ENCODE data around the gene GPHN. TPM values are rescaled to one million over a fixed set of nuclear protein-coding genes. Genes with fewer than 3 reads are reported as not detected.

Gene GPHN
- total and polyA plus RNA-seq, 2 of the 8 experiments (the other 6 are each of a cell fraction or from before 2014, with no cell fraction given), result 6.0 to 16.0 TPM

DNA sequence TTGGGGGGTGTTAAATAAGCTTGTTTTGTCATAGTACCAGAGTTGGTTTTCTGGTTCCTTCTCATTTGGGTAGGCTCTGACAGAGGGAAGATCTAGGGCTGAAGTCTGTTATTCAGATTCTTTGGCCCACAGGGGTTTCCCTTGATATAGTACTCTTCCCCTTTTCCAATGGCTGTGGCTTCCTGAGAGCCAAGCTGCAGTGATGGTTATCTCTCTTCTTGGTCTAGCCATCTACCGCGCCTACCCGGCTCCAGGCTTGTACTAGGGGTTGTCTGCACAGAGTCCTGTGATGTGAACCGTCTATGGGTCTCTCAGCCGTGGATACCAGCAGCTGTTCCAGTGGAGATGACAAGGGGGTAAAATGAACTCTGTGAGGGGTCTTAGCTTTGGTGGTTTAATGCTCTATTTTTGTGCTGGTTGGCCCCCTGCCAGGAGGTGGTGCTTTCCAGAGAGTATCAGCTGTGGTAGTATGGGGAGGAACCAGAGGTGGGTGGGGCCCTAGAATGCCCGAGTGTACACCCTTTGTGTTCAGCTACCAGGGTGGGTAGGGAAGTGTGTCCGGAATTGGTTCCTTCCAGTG, 209.7 kb downstream of the GPHN start:
- WGBS, 2 experiments (ENCODE audit: extremely low coverage in 1 of 2, insufficient coverage in 1 of 2, insufficient read length in 1 of 2, insufficient replicate concordance in 2 of 2, low coverage in 1 of 2, low lambda C conversion rate in 2 of 2, missing lambda C conversion rate in 1 of 2), result 96% methylated on average over 7 of the region's 7 CpGs; no CpG with 5 or more reads in 1 of the 2 experiments
- Histone ChIP-seq H3K4ac (replicated peaks; ENCODE audit: insufficient read length, low read depth, low read length) (no peak overlapping the region), H4K91ac (replicated peaks; ENCODE audit: insufficient read length, low read length) (no peak overlapping the region), H3K23ac (ENCODE audit: insufficient read length) (no peak overlapping the region), H2AFZ (ENCODE audit: low read length) (no peak overlapping the region), H4K8ac (ENCODE audit: extremely low read depth, insufficient read depth, low read length) (no peak overlapping the region), H4K5ac (ENCODE audit: insufficient read length, low read depth, low read length) (no peak overlapping the region), H3K27ac (ENCODE audit: low read depth, low read length) (no peak overlapping the region), H3K18ac (ENCODE audit: extremely low read depth, low read length) (no peak overlapping the region), H3K27me3 (replicated peaks in 1 of 4; ENCODE audit: control insufficient read depth in 3 of 4, extremely low read depth in 1 of 4, insufficient read depth in 3 of 4, low read length in 3 of 4) (no peaks in the 10 kb centered on the region), H2BK15ac (ENCODE audit: low read length) (no peak overlapping the region), H3K4me2 (ENCODE audit: insufficient read depth in 1 of 2, low read depth in 2 of 2, low read length in 2 of 2) (no peak overlapping the region), H3K9me3 (ENCODE audit: insufficient read depth in 2 of 2, low read depth in 1 of 2, low read length in 1 of 2) (no peaks in the 10 kb centered on the region), H3K23me2 (ENCODE audit: low read depth, low read length) (no peaks in the 10 kb centered on the region), H3K4me1 (replicated peaks in 1 of 4; ENCODE audit: control insufficient read depth in 3 of 4, insufficient read depth in 4 of 4, low read length in 3 of 4) (no peaks in the 10 kb centered on the region), H3K9ac (replicated peaks in 1 of 4; ENCODE audit: extremely low read depth in 1 of 4, low read depth in 3 of 4, low read length in 3 of 4) (no peak overlapping the region), H3K4me3 (ENCODE audit: extremely low read depth in 1 of 4, insufficient read depth in 2 of 4, low read depth in 3 of 4, low read length in 4 of 4) (no peak overlapping the region), H4K20me1 (replicated peaks in 1 of 2; ENCODE audit: control insufficient read depth in 1 of 2, insufficient read depth in 2 of 2, low read length in 2 of 2) (no peaks in the 10 kb centered on the region), H3K79me2 (ENCODE audit: control insufficient read depth in 1 of 2, insufficient read depth in 2 of 2, low read length in 2 of 2) (no peaks in the 10 kb centered on the region; a peak in 1 of 4 replicates), H3K14ac (ENCODE audit: insufficient read length) (no peak overlapping the region), H2BK5ac (ENCODE audit: low read depth, low read length) (no peak overlapping the region), H2BK12ac (ENCODE audit: low read depth, low read length) (no peak overlapping the region), H2BK120ac (replicated peaks; ENCODE audit: low read depth, low read length) (no peak overlapping the region), H3K36me3 (ENCODE audit: control insufficient read depth in 2 of 4, insufficient read depth in 4 of 4, low read length in 3 of 4) (no peaks in the 10 kb centered on the region), H3K79me1 (ENCODE audit: low read depth, low read length) (no peaks in the 10 kb centered on the region), H2BK20ac (ENCODE audit: low read length) (no peak overlapping the region), H2AK5ac (ENCODE audit: low read depth, low read length) (no peak overlapping the region), H3K56ac (replicated peaks; ENCODE audit: insufficient read length, low read depth, low read length) (no peak overlapping the region)
- ChIA-PET CTCF (ENCODE audit: partially characterized antibody) (interaction anchor here (1.3 to 1.6 kb wide), 2 partner anchors 29 to 416 kb away, joined by 3 read pairs; no protein-coding TSS in a partner anchor), POLR2A (ENCODE audit: partially characterized antibody) (no interaction called here)
- FAIRE-seq, result no peak
- DNase-seq (ENCODE audit: low read depth in 1 of 2, low spot score in 2 of 2), result no peak
- TF ChIP-seq TBP (IDR thresholded peaks at IDR 0.05; ENCODE audit: low read depth, low read length) (no peak), FOSL1 (IDR thresholded peaks at IDR 0.05; ENCODE audit: insufficient read depth, low read depth, low read length) (no peak), ASH2L (IDR thresholded peaks at IDR 0.05; ENCODE audit: low read length) (no peak), NRF1 (IDR thresholded peaks at IDR 0.05; ENCODE audit: low read depth, low read length) (no peak), CEBPB (IDR thresholded peaks at IDR 0.05; ENCODE audit: low read depth, low read length) (no peak), CHD1 (IDR thresholded peaks at IDR 0.05; ENCODE audit: low read depth, low read length) (no peak), GABPA (IDR thresholded peaks at IDR 0.05; ENCODE audit: borderline replicate concordance, insufficient read depth, low read length) (no peak), SUZ12 (IDR thresholded peaks at IDR 0.05; ENCODE audit: low read length) (no peak), SP2 (IDR thresholded peaks at IDR 0.05; ENCODE audit: low read length) (no peak), SAP30 (IDR thresholded peaks at IDR 0.05; ENCODE audit: insufficient read depth, insufficient replicate concordance, low read length) (no peak), TCF12 (IDR thresholded peaks at IDR 0.05; ENCODE audit: low read depth, low read length) (no peak), PHF8 (conservative IDR thresholded peaks at IDR 0.05; ENCODE audit: low read depth, low read length) (no peak), BACH1 (IDR thresholded peaks at IDR 0.05; ENCODE audit: low read length) (no peak)
- TF ChIP-seq, protein P1, sequence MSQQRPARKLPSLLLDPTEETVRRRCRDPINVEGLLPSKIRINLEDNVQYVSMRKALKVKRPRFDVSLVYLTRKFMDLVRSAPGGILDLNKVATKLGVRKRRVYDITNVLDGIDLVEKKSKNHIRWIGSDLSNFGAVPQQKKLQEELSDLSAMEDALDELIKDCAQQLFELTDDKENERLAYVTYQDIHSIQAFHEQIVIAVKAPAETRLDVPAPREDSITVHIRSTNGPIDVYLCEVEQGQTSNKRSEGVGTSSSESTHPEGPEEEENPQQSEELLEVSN (IDR thresholded peaks at IDR 0.05), result no peak

Measured in H1 (cell line).